ENCODE data around the gene MRPL57.

DNA sequence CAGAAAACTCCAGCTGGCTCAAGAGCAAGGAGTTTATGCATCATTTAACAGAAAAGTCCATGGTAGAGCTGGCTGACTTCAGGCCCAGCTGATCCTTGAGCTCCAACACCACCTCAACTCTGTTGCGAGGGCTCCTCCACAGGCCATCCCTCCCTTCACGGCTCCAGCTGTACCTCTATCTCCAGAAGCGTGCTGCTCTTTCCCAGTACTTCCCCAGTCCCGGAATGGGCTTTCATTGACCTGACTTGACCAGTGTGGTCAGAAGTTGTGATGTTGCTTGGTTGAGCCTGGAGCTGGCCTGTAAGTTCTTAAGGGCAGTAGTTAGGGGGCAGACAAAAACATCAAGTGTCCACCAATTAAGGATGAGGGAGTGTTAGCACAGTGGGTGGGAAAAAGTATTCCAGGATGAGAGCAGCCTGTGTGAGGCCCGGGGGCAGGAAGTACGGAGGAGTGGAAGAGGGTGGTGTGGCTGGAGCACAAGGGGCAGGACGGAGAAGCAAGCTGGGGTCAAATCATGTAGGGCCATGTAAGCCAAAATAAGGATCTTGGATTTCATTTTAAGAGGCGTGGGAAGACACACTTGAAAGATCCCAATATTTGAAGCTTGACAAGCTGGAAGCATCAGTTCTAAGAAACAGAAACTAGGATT is 24.1 kb upstream of the MRPL57 start:
- TF ChIP-seq, protein P1, sequence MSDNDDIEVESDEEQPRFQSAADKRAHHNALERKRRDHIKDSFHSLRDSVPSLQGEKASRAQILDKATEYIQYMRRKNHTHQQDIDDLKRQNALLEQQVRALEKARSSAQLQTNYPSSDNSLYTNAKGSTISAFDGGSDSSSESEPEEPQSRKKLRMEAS (IDR thresholded peaks at IDR 0.05): no peak
- TF ChIP-seq, protein P2, sequence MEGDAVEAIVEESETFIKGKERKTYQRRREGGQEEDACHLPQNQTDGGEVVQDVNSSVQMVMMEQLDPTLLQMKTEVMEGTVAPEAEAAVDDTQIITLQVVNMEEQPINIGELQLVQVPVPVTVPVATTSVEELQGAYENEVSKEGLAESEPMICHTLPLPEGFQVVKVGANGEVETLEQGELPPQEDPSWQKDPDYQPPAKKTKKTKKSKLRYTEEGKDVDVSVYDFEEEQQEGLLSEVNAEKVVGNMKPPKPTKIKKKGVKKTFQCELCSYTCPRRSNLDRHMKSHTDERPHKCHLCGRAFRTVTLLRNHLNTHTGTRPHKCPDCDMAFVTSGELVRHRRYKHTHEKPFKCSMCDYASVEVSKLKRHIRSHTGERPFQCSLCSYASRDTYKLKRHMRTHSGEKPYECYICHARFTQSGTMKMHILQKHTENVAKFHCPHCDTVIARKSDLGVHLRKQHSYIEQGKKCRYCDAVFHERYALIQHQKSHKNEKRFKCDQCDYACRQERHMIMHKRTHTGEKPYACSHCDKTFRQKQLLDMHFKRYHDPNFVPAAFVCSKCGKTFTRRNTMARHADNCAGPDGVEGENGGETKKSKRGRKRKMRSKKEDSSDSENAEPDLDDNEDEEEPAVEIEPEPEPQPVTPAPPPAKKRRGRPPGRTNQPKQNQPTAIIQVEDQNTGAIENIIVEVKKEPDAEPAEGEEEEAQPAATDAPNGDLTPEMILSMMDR (IDR thresholded peaks at IDR 0.05; ENCODE audit: low read depth, low read length, missing input control): no peak
- TF ChIP-seq, protein P3, sequence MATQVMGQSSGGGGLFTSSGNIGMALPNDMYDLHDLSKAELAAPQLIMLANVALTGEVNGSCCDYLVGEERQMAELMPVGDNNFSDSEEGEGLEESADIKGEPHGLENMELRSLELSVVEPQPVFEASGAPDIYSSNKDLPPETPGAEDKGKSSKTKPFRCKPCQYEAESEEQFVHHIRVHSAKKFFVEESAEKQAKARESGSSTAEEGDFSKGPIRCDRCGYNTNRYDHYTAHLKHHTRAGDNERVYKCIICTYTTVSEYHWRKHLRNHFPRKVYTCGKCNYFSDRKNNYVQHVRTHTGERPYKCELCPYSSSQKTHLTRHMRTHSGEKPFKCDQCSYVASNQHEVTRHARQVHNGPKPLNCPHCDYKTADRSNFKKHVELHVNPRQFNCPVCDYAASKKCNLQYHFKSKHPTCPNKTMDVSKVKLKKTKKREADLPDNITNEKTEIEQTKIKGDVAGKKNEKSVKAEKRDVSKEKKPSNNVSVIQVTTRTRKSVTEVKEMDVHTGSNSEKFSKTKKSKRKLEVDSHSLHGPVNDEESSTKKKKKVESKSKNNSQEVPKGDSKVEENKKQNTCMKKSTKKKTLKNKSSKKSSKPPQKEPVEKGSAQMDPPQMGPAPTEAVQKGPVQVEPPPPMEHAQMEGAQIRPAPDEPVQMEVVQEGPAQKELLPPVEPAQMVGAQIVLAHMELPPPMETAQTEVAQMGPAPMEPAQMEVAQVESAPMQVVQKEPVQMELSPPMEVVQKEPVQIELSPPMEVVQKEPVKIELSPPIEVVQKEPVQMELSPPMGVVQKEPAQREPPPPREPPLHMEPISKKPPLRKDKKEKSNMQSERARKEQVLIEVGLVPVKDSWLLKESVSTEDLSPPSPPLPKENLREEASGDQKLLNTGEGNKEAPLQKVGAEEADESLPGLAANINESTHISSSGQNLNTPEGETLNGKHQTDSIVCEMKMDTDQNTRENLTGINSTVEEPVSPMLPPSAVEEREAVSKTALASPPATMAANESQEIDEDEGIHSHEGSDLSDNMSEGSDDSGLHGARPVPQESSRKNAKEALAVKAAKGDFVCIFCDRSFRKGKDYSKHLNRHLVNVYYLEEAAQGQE (IDR thresholded peaks at IDR 0.05): no peak
